GM12891 (cell line): Measurements from ENCODE around the gene ATRN.

ENCODE experiments used
- PAX5 ChIP-seq: IDR thresholded peaks from 2 replicates; pipeline ENCODE4 v1.6.1; 2011; ENCODE audit warnings: low read length, moderate library complexity, mild to moderate bottlenecking; ENCODE audit not compliant: insufficient read depth, severe bottlenecking
- POLR2A ChIP-seq: IDR thresholded peaks from 2 replicates; pipeline ENCODE4 v1.6.1; 2011; ENCODE audit warnings: low read depth, low read length, control low read depth
- POLR2AphosphoS5 ChIP-seq: IDR thresholded peaks from 2 replicates; pipeline ENCODE4 v1.6.1; 2011; ENCODE audit warnings: low read depth, low read length, control low read depth
- POU2F2 ChIP-seq: IDR thresholded peaks from 2 replicates; pipeline ENCODE4 v1.6.1; 2011; ENCODE audit warnings: low read depth, mild to moderate bottlenecking, control low read depth, low read length, moderate library complexity
- SPI1 ChIP-seq: IDR thresholded peaks from 2 replicates; pipeline ENCODE4 v1.6.1; 2011; ENCODE audit warnings: low read depth, low read length, control low read depth
- TAF1 ChIP-seq: IDR thresholded peaks from 2 replicates; pipeline ENCODE4 v1.6.1; 2011; ENCODE audit warnings: low read depth, low read length, control low read depth

DNA sequence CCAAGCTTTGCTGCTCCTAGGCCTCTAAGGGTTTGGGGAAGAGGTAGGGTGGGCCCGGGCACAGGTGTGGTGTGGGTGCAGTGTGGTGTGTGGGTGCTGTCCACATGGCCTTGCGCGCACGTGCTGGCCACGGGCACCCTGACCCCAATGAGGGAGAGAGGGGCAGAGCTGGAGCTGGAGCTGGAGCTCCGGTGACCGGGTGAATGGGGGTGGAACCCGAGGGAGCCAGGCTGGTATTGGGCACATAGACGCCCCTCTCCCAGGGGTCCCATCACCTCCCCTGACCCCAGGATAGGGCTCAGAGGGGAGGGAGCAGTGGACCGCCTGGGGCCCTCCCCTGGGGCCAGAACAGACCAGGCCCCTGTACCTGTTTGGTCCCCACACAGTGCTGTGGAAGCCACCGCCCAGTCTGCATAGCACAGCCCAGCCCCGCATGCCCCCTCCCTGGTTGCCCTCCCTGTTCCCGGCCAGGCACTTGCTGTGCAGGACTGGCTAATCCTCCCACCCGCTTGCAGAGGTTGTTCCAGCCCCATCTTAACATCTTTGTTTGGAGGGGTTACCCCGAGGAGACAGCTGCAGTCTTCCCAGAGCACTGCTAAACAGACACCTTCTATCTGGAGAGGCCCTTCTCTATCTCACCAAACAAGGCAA is 210.0 kb downstream of the ATRN start:
- no peak for TF ChIP-seq POLR2A
- no peak for TF ChIP-seq POLR2AphosphoS5
- TF ChIP-seq TAF1: no peak
- TF ChIP-seq PAX5: no peak
- no peak for TF ChIP-seq POU2F2
- TF ChIP-seq SPI1: no peak
